Measurements from ENCODE around the gene SYT14. TPM values are rescaled to one million over a fixed set of nuclear protein-coding genes. Genes with fewer than 3 reads are reported as not detected.

Gene SYT14
- 0.02 to 0.06 TPM (median 0.06 TPM) in 5 replicates for total RNA-seq (2022; extraction: Qiagen RNA extraction)

GRCh38 chr1:209937996-209938959, at the start of gene SYT14:
SYT14 (plus strand) TSS chr1:209938217; CDS start chr1:209938265, 48 bp downstream.

Other genes with a start within 250 kb of the SYT14 start
- 0.12 to 0.14 TPM in 2 of 5 replicates, not detected in the others for gene HSD11B1, start 233.4 kb upstream of the SYT14 start, total RNA-seq (2022; extraction: Qiagen RNA extraction)
- not detected in 5 replicates for gene TRAF3IP3, start 182.2 kb upstream of the SYT14 start, total RNA-seq (2022; extraction: Qiagen RNA extraction)
- gene C1orf74, start 153.7 kb upstream of the SYT14 start, total RNA-seq (2022; extraction: Qiagen RNA extraction), result 1.1 to 1.9 TPM (median 1.6 TPM) in 5 replicates
- gene IRF6, start 132.1 kb upstream of the SYT14 start, total RNA-seq (2022; extraction: Qiagen RNA extraction), result 0.06 to 0.14 TPM (median 0.10 TPM) in 5 replicates
- 9.4 to 12.1 TPM (median 11.3 TPM) in 5 replicates for gene UTP25, start 110.2 kb upstream of the SYT14 start, total RNA-seq (2022; extraction: Qiagen RNA extraction)